Stimulated activated naive B cell treated with anti-CD40 and anti-IgM and Interleukin-4, amounts not matched to agents 10 μg/mL and 1 μg/mL and 100 μg/mL, for 72 hours (primary cell): ENCODE results near the gene IGFL4.

ENCODE experiments used
- ATAC-seq, 2 donors: fragments of 150-1000 bp; cut with Tn5 transposase; replicated peaks; 2 replicates each; pipeline ENCODE4 v1.10.0; 2021; ENCODE audit warnings: moderate library complexity in 1 of 2
- DNase-seq: peaks from one replicate; pipeline ENCODE4 v3.0.0; 2021
- H3K27ac Mint-ChIP-seq: one replicate; pipeline ENCODE4 v1.8.0; 2022; ENCODE audit warnings: mild to moderate bottlenecking, mixed read lengths
- H3K27me3 Mint-ChIP-seq, 2 donors: one replicate each; pipeline ENCODE4 v1.8.0; 2022; ENCODE audit warnings: mixed read lengths in 2 of 2
- H3K36me3 Mint-ChIP-seq, 2 donors: one replicate each; pipeline ENCODE4 v1.8.0; 2022; ENCODE audit warnings: mixed read lengths in 2 of 2, mild to moderate bottlenecking in 1 of 2
- H3K4me1 Mint-ChIP-seq, 2 donors: one replicate each; pipeline ENCODE4 v1.8.0; 2022; ENCODE audit warnings: mixed read lengths in 2 of 2, mild to moderate bottlenecking in 1 of 2
- H3K4me3 Mint-ChIP-seq, 2 donors: one replicate each; pipeline ENCODE4 v1.8.0; 2022; ENCODE audit warnings: mild to moderate bottlenecking in 2 of 2, mixed read lengths in 2 of 2, moderate library complexity in 1 of 2
- H3K9me3 Mint-ChIP-seq, 2 donors: one replicate each; pipeline ENCODE4 v1.8.0; 2022; ENCODE audit warnings: mixed read lengths in 2 of 2, mild to moderate bottlenecking in 1 of 2

Gene IGFL4

GRCh38 chr19:46020819-46021125 is 20.0 kb downstream of the IGFL4 start:
- Mint-ChIP-seq H3K9me3 (no peaks in the 10 kb centered on the region), H3K36me3 (peaks cover 6 to 7% of the 10 kb centered on the region in 2 donors), H3K27me3 (peaks cover 25 to 29% of the 10 kb centered on the region in 2 donors), H3K27ac (no peak overlapping the region), H3K4me1 (peaks cover 7 to 14% of the 10 kb centered on the region in 2 donors), H3K4me3 (no peak overlapping the region)
- ATAC-seq (no peak), DNase-seq (no peak)

- no peak overlapping the region for H3K27ac Mint-ChIP-seq
- H3K9me3 Mint-ChIP-seq: no peaks in the 10 kb centered on the region
- H3K36me3 Mint-ChIP-seq: peaks cover 12 to 16% of the 10 kb centered on the region in 2 donors
- peaks cover 35 to 37% of the 10 kb centered on the region in 2 donors for H3K27me3 Mint-ChIP-seq
- H3K4me1 Mint-ChIP-seq: peaks cover 16 to 24% of the 10 kb centered on the region in 2 donors
- DNase-seq (no peak), ATAC-seq (no peak)
- H3K4me3 Mint-ChIP-seq: no peak overlapping the region
These were observed 21.5 kb downstream of the IGFL4 start for GRCh38 chr19:46019270-46019669.

- Mint-ChIP-seq H3K27ac (no peak overlapping the region), H3K4me3 (no peak overlapping the region), H3K27me3 (peaks cover 31 to 37% of the 10 kb centered on the region in 2 donors), H3K36me3 (peaks cover 12 to 17% of the 10 kb centered on the region in 2 donors), H3K9me3 (no peaks in the 10 kb centered on the region), H3K4me1 (peaks cover 16 to 24% of the 10 kb centered on the region in 2 donors)
- DNase-seq: no peak
- ATAC-seq: no peak
These were observed 22.0 kb downstream of the IGFL4 start for GRCh38 chr19:46018729-46019251.

DNA sequence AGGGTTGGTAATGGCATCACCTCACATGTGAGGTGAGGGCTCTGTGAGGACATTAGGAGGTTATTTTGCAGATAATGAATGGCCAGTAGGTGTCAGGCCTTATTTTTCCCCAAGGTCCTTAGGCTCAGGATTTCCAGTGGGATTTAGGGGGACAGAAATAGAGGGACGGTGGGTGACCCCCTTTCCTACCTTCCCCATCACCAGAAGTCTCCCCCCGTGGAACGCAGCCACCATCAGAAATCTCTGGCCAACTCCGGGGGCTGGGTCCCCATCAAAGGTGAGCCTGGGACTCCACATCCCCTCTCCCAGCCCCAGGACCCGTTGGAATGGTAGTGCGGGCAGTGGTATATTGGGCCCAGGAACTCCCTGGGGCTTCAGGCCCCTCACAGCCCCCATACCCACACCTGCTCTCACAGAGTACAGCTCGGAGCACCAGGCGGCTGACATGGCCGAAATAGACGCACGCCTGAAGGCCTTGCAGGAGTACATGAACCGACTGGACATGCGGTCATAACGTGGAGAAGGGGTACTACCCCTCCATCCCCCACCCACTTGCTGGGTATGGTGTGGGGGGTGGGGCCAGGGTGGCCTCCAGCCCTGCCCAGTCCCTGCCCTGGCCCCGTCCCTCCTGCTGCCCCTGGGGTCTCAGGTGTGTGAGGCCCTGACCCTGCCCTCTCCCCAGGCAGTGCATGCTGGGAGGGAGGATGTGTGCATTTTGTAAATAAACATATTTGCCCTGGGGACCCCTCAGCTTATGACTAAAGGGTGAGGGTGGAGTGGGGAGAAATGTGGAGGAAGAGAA is 22.7 kb downstream of the IGFL4 start:
- no peak overlapping the region for H3K4me3 Mint-ChIP-seq
- H3K27me3 Mint-ChIP-seq: peaks cover 27 to 33% of the 10 kb centered on the region in 2 donors
- no peaks in the 10 kb centered on the region for H3K9me3 Mint-ChIP-seq
- peaks cover 12 to 17% of the 10 kb centered on the region in 2 donors for H3K36me3 Mint-ChIP-seq
- H3K4me1 Mint-ChIP-seq: peaks cover 16 to 24% of the 10 kb centered on the region in 2 donors
- H3K27ac Mint-ChIP-seq: no peak overlapping the region
- DNase-seq (no peak), ATAC-seq (no peak)

DNA sequence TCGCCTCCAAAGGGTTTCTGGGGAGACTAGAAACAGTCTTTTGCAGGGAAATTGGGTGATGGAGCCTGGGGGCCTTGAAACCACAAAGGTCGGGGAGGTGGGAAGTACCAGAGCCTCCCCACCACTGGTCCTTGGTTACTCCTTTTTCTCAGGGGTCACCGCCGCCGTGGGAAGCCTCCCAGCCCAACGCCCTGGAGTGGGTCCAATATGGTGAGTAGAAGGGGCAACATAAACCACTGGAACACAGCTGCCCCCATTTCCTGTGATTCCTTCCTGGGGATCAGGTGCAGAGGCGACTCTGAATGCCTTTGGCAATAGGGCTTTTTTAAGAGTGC is 23.7 kb downstream of the IGFL4 start:
- peak overlapping the region; percentile 81 to 83 for H3K4me3 Mint-ChIP-seq
- ATAC-seq (no peak), DNase-seq (no peak)
- H3K9me3 Mint-ChIP-seq: no peaks in the 10 kb centered on the region
- H3K27me3 Mint-ChIP-seq: peaks cover 21 to 25% of the 10 kb centered on the region in 2 donors
- H3K27ac Mint-ChIP-seq: no peak overlapping the region
- peaks cover 12 to 25% of the 10 kb centered on the region in 2 donors for H3K36me3 Mint-ChIP-seq
- peaks cover 16 to 24% of the 10 kb centered on the region in 2 donors for H3K4me1 Mint-ChIP-seq

- DNase-seq: peak; percentile 67
- Mint-ChIP-seq H3K4me1 (peaks cover 16 to 24% of the 10 kb centered on the region in 2 donors), H3K27ac (peak overlapping the region; percentile 73), H3K4me3 (peak overlapping the region; percentile 81 to 83), H3K9me3 (no peaks in the 10 kb centered on the region), H3K36me3 (peaks cover 15 to 29% of the 10 kb centered on the region in 2 donors), H3K27me3 (peaks cover 17 to 25% of the 10 kb centered on the region in 2 donors)
- peak; percentile 72 to 77 for ATAC-seq
These were observed 24.2 kb downstream of the IGFL4 start for GRCh38 chr19:46016426-46017094.

- Mint-ChIP-seq H3K27ac (peak overlapping the region; percentile 73), H3K36me3 (peaks cover 18 to 34% of the 10 kb centered on the region in 2 donors)
These were observed 24.9 kb downstream of the IGFL4 start for GRCh38 chr19:46015687-46016425.

DNA sequence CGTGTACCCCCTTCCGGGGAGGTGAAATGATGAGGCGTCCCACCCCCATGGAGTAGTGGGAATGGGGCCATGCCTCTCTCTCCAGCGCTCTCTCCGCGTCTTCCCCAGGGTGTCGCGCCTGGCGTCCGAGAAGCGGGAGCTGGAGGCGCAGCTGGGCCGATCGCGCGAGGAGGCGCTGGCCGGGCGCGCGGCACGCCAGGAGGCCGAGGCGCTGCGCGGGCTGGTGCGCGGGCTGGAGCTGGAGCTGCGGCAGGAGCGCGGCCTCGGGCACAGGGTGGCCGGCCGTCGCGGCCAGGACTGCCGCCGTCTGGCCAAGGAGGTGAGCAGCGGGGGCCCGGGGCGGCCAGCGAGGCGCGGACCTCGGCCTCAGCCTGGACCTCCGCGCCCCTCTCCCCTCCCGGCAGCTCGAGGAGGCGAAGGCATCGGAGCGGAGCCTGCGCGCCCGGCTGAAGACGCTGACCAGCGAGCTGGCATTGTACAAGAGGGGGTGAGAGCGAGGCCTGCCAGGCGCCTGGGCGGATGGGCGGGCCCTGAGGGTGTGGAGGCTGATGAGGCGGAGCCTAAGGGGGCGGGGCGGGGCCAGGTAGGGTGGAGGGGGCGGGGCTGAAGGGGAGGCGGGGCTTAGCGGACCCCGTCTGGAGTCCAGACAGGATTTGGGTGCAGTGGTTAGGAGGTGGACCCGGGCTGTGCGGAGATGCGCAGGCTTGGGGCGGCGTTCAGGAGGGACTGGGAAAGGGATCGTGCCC is 25.7 kb downstream of the IGFL4 start:
- peak overlapping the region; percentile 80 to 83 for H3K4me3 Mint-ChIP-seq
- H3K27ac Mint-ChIP-seq: no peak overlapping the region
- peaks cover 23 to 42% of the 10 kb centered on the region in 2 donors for H3K36me3 Mint-ChIP-seq
- H3K4me1 Mint-ChIP-seq: peaks cover 16 to 24% of the 10 kb centered on the region in 2 donors
- ATAC-seq (peak; percentile 69 to 74), DNase-seq (peak; percentile 37)
- H3K27me3 Mint-ChIP-seq: peaks cover 17 to 25% of the 10 kb centered on the region in 2 donors
- H3K9me3 Mint-ChIP-seq: no peaks in the 10 kb centered on the region

More at GRCh38 chr19:46015687-46016425, 24.9 kb downstream of the IGFL4 start:
- H3K4me1 Mint-ChIP-seq: peaks cover 16 to 24% of the 10 kb centered on the region in 2 donors
- H3K4me3 Mint-ChIP-seq: peak overlapping the region; percentile 81 to 83
- DNase-seq: no peak
- ATAC-seq: peak; percentile 46 to 53
- no peaks in the 10 kb centered on the region for H3K9me3 Mint-ChIP-seq
- peaks cover 17 to 25% of the 10 kb centered on the region in 2 donors for H3K27me3 Mint-ChIP-seq

DNA sequence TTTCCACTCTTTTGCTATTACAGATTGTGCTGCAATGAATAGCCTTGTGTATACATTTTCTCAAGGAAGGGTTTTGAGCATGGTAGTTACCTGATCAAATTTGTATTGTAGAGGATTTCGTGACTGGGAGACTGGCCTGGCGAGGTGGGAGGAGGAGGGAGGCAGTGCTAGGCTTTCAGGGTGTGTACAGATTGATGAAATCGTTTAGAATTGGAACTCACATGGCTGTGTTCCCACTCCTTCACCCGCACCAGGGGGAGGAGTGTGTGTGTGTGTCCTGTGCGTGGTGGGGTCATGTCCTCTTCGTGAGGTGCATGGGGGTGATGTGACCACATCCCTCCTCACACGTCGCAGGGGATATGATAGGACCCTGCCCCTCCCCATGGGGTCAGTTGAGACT is 26.3 kb downstream of the IGFL4 start:
- H3K9me3 Mint-ChIP-seq: no peaks in the 10 kb centered on the region
- peak overlapping the region; percentile 65 for H3K27ac Mint-ChIP-seq
- H3K4me3 Mint-ChIP-seq: peak overlapping the region; percentile 79 to 83
- H3K4me1 Mint-ChIP-seq: peaks cover 19 to 24% of the 10 kb centered on the region in 2 donors
- ATAC-seq (no peak), DNase-seq (no peak)
- peaks cover 24 to 48% of the 10 kb centered on the region in 2 donors for H3K36me3 Mint-ChIP-seq
- peaks cover 17 to 25% of the 10 kb centered on the region in 2 donors for H3K27me3 Mint-ChIP-seq

- DNase-seq (no peak), ATAC-seq (peak; percentile 73 to 76)
- H3K27ac Mint-ChIP-seq: no peak overlapping the region
- peaks cover 37 to 66% of the 10 kb centered on the region in 2 donors for H3K36me3 Mint-ChIP-seq
- no peaks in the 10 kb centered on the region for H3K9me3 Mint-ChIP-seq
- peaks cover 6% of the 10 kb centered on the region in 2 donors for H3K27me3 Mint-ChIP-seq
- no peak overlapping the region for H3K4me3 Mint-ChIP-seq
- H3K4me1 Mint-ChIP-seq: peaks cover 4 to 10% of the 10 kb centered on the region in 2 donors
These were observed 31.0 kb downstream of the IGFL4 start for GRCh38 chr19:46009530-46010510.

DNA sequence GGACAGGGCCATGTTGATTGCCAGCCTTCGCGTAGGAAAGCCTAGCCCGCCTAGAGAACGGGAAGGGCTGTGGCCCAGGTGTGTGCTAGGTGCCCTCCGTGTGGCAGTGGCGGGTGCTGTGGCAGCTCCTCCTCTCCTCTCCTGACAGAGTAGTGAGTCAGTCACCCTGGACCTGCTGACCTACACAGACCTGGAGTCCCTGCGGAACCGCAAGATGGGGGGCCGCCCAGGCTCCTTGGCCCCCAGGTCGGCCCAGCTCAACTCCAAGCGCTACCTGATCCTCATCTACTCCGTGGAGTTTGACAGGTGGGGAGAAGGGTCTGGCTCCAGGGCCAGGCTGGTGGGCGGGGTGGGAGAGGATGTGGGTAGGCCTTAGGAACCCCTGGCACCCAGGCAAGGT is 34.4 kb downstream of the IGFL4 start:
- Mint-ChIP-seq H3K27me3 (no peaks in the 10 kb centered on the region), H3K9me3 (no peaks in the 10 kb centered on the region), H3K4me3 (no peak overlapping the region), H3K27ac (no peak overlapping the region), H3K36me3 (peaks cover 33 to 57% of the 10 kb centered on the region in 2 donors), H3K4me1 (peaks cover 0 to 6% of the 10 kb centered on the region in 2 donors)
- no peak for ATAC-seq
- no peak for DNase-seq

DNA sequence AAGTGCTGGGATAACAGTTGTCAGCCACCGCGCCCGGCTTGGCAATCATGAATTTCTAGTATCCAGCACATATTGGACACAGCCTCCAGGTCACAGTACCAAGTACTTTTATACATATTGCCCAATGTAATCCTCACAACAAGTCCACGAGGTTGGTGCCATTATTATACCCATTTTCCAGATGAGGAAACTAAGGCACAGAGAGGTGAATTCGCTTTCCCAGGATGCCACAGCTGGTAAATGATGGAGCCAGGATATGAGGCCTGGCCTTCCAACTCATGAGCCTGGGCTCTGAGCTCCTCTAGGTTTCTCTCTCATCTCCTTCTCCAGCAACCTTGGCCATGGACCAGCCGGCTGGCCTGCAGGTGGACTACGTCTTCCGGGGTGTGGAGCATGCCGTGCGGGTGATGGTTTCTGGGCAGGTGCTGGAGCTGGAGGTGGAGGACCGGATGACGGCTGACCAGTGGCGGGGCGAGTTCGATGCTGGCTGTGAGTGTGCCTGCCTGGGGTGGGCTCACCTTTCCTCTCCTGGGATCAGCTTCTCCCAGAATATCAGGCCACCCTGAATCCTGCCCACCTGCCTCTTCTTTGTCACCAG is 38.0 kb downstream of the IGFL4 start:
- ATAC-seq (no peak), DNase-seq (no peak)
- Mint-ChIP-seq H3K9me3 (peaks cover 0 to 4% of the 10 kb centered on the region in 2 donors), H3K4me1 (peaks cover 24 to 26% of the 10 kb centered on the region in 2 donors), H3K27ac (no peak overlapping the region), H3K36me3 (peaks cover 32 to 60% of the 10 kb centered on the region in 2 donors), H3K27me3 (peaks cover 20 to 26% of the 10 kb centered on the region in 2 donors), H3K4me3 (no peak overlapping the region)
